Measurements from ENCODE around the gene DUOX2.
"Not testable (repeated sequence)": the region's sequence is repeated elsewhere in the genome, so short reads cannot be mapped to it uniquely, and the experiment has no call there.

DUOX2 gene

DNA sequence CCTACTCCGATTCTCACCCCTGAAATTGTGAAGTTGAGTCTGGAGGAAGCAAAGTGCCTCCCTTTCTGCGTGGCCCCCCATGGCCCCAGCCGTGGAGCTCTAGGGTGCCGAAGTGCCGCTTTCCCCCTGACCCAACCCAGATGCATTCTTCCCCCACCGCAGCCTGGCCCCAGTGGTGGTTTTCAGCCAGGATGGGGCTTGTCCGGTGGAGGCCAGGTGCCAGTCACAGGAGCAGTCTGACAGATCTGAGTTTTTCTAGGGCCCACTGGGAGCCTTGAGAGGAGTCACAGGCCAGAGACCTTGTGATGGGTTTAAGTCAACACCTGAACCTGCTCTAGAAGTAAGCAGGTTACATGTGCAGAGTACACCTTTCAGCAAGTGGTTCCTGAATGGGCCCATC is 51.7 kb downstream of the DUOX2 start:
- DNase-seq, result not testable (repeated sequence)

- not testable (repeated sequence) for DNase-seq
These were observed 55.0 kb downstream of the DUOX2 start for GRCh38 chr15:45058690-45059675.

DNA sequence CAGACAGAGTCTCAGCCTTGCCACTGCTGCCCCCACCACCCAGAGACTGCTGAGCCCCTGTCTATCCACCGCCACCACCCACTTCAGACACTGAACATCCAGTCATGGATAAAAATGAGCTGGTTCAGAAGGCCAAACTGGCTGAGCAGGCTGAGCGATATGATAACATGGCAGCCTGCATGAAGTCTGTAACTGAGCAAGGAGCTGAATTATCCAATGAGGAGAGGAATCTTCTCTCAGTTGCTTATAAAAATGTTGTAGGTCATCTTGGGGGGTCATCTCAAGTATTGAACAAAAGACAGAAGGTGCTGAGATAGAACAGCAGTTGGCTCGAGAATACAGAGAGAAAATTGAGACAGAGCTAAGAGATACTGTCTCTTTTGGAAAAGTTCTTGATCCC is 61.3 kb downstream of the DUOX2 start:
- DNase-seq, result not testable (repeated sequence)

- DNase-seq, result no peak
These were observed 63.4 kb downstream of the DUOX2 start for GRCh38 chr15:45050587-45050986.

GRCh38 chr15:45048794-45049631 is 65.0 kb downstream of the DUOX2 start:
- no peak for DNase-seq

GRCh38 chr15:45048449-45048793 is 65.6 kb downstream of the DUOX2 start:
- not testable (repeated sequence) for DNase-seq

GRCh38 chr15:45044270-45044669 is 69.7 kb downstream of the DUOX2 start:
- DNase-seq, result not testable (repeated sequence)

DNA sequence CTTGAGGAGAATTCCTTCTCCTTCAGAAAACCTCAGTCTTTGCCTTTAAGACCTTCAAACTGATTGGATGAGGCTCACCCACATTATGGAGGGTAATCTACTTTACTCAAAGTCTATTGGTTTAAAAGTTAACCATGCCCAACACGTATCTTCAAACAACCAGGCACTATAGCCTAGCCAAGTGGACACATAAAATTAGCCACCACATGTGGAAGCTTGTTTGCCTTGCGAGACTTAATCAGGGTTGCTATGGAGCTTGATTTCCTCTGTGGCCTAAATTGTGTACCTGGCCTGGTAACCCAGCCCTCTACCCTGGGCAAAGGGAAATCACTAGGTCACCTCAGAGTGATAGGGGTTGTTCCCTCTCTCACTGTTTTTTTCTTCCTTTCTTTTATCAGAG is 71.1 kb downstream of the DUOX2 start:
- not testable (repeated sequence) for DNase-seq

Data from EL (cell line).